Liver (tissue), 9 donors: ENCODE measurements around the gene C4orf36. TPM values are rescaled to one million over a fixed set of nuclear protein-coding genes. Genes with fewer than 3 reads are reported as not detected.

Experiments
- DNase-seq: peaks from one replicate; pipeline ENCODE4 v3.0.0-alpha.2; 2017; ENCODE audit warnings: low spot score
- H3K27ac ChIP-seq, 2 donors: one replicate each; pipeline ENCODE4 v1.7.0; 2013; ENCODE audit warnings: inconsistent platforms in 2 of 2, low read length in 2 of 2, control low read depth in 1 of 2, low read depth in 1 of 2, mild to moderate bottlenecking in 1 of 2
- H3K27me3 ChIP-seq, 4 donors: one replicate each; pipeline versions ENCODE4 v1.6.1 to v1.7.0; 2013; ENCODE audit warnings: low read length in 3 of 4, inconsistent platforms in 1 of 4, mild to moderate bottlenecking in 1 of 4, moderate library complexity in 1 of 4; ENCODE audit not compliant: control insufficient read depth in 4 of 4, insufficient read depth in 4 of 4
- H3K36me3 ChIP-seq, 4 donors: one replicate each; pipeline versions ENCODE4 v1.6.1 to v1.7.0; 2013; ENCODE audit warnings: low read length in 3 of 4, mild to moderate bottlenecking in 3 of 4, low read depth in 1 of 4, moderate library complexity in 1 of 4; ENCODE audit not compliant: control insufficient read depth in 4 of 4, insufficient read depth in 3 of 4
- H3K4me1 ChIP-seq, 4 donors: one replicate each; pipeline versions ENCODE4 v1.6.1 to v1.7.0; 2013; ENCODE audit warnings: low read length in 3 of 4, mild to moderate bottlenecking in 3 of 4, moderate library complexity in 1 of 4; ENCODE audit not compliant: control insufficient read depth in 4 of 4, insufficient read depth in 4 of 4
- H3K4me3 ChIP-seq, 3 donors: one replicate each; pipeline versions ENCODE4 v1.6.1 to v1.7.0; 2013; ENCODE audit warnings: low read length in 3 of 3, control low read depth in 1 of 3, low read depth in 1 of 3, mild to moderate bottlenecking in 1 of 3
- H3K9ac ChIP-seq, 2 donors: one replicate each; pipeline ENCODE4 v1.7.0; 2013; ENCODE audit warnings: low read length in 2 of 2, mild to moderate bottlenecking in 2 of 2, moderate library complexity in 2 of 2, control low read depth in 1 of 2, low read depth in 1 of 2
- H3K9me3 ChIP-seq, 4 donors: one replicate each; pipeline versions ENCODE4 v1.6.1 to v1.7.0; 2013; ENCODE audit warnings: low read length in 3 of 4; ENCODE audit not compliant: control insufficient read depth in 4 of 4
- EGR1 ChIP-seq, 2 donors: IDR thresholded peaks; 2 replicates each; pipeline ENCODE4 v1.6.1; 2016 to 2018; ENCODE audit warnings: antibody characterized with exemption in 2 of 2, low read depth in 2 of 2
- GABPA ChIP-seq, 2 donors: IDR thresholded peaks in 1 of 2; conservative IDR thresholded peaks in 1 of 2; 2 replicates each; pipeline ENCODE4 v1.6.1; 2016; ENCODE audit warnings: antibody characterized with exemption in 2 of 2, mild to moderate bottlenecking in 1 of 2, moderate library complexity in 1 of 2
- JUND ChIP-seq, 2 donors: IDR thresholded peaks; 2 replicates each; pipeline ENCODE4 v1.6.1; 2016; ENCODE audit warnings: antibody characterized with exemption in 2 of 2
- NR2F2 ChIP-seq: IDR thresholded peaks from 2 replicates; pipeline ENCODE4 v1.6.1; 2016; ENCODE audit warnings: antibody characterized with exemption
- RAD21 ChIP-seq, 2 donors: IDR thresholded peaks; 2 replicates each; pipeline ENCODE4 v1.6.1; 2016; ENCODE audit warnings: antibody characterized with exemption in 2 of 2, mild to moderate bottlenecking in 2 of 2
- RXRA ChIP-seq, 2 donors: IDR thresholded peaks; 2 replicates each; pipeline ENCODE4 v1.6.1; 2017 to 2018; ENCODE audit warnings: antibody characterized with exemption in 2 of 2, mild to moderate bottlenecking in 1 of 2
- SP1 ChIP-seq: IDR thresholded peaks from 2 replicates; pipeline ENCODE4 v1.6.1; 2018; ENCODE audit warnings: antibody characterized with exemption, mild to moderate bottlenecking
- TAF1 ChIP-seq: conservative IDR thresholded peaks from 2 replicates; pipeline ENCODE4 v1.6.1; 2016; ENCODE audit warnings: antibody characterized with exemption, mild to moderate bottlenecking
- YY1 ChIP-seq: IDR thresholded peaks from 2 replicates; pipeline ENCODE4 v1.6.1; 2016; ENCODE audit warnings: antibody characterized with exemption, mild to moderate bottlenecking
- WGBS: extraction: QIAGEN DNeasy Blood & Tissue Kit; methylation state at CpG from one replicate; pipeline ENCODE4 v1.1.7; 2013; 5-methylcytosine and 5-hydroxymethylcytosine counted together
- polyA plus RNA-seq, 2 donors: library from polyadenylated mRNA; stranded (reverse) in 1 of 2; unstranded in 1 of 2; fragments of 200-250 nt in 1 of 2; fragments of >200 nt in 1 of 2; fragmentation: Nextera tagmentation in 1 of 2; extraction: Ambion mirVana in 1 of 2; gene quantifications; one replicate each; pipeline versions ENCODE4 v1.2.1 to v1.2.3, GENCODE V29; 2013 to 2015
- total RNA-seq, 2 donors: library from RNA; depleted of rRNA; stranded (reverse); fragments of >200 nt; gene quantifications; one replicate each; pipeline ENCODE4 v1.2.3, GENCODE V29; 2014
- TF ChIP-seq, protein P1 (sequence below): IDR thresholded peaks from 2 replicates; pipeline ENCODE4 v1.6.1; 2016; ENCODE audit warnings: antibody characterized with exemption, mild to moderate bottlenecking
- TF ChIP-seq, protein P2 (sequence below): IDR thresholded peaks from 2 replicates; pipeline ENCODE4 v1.6.1; 2016; ENCODE audit warnings: antibody characterized with exemption
- TF ChIP-seq, protein P3 (sequence below): IDR thresholded peaks from 2 replicates; pipeline ENCODE4 v1.6.1; 2016; ENCODE audit warnings: antibody characterized with exemption
- donor health status: healthy.
- donor health status: healthy.
- donor health status: healthy.
- donor health status: healthy.
- donor health status: healthy.

Gene C4orf36
- total and polyA plus RNA-seq, 4 donors, result 0.09 TPM; not detected in 3

DNA sequence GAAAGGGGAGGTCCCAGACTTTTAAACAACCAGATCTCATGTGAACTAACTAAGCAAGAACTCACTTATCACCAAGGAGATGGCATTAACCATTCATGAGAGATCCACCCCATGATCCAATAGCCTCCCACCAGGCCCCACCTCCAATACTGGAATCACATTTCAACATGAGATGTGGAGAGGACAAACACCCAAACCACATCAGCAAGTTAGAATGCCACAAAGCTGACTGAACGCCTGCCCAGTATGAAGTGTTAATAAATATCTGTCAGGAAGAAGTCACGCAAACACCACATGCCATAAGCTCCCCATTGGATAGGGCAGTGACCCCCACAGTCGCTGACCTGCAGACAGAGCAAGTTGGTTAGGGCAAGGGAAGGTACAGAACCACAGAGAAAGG lies 57.3 kb downstream of the C4orf36 start:
- Histone ChIP-seq H3K36me3 (peaks cover 0 to 2% (median 0%) of the 10 kb centered on the region in 4 donors), H3K4me3 (no peak overlapping the region), H3K4me1 (no peaks in the 10 kb centered on the region), H3K27me3 (no peaks in the 10 kb centered on the region), H3K9ac (no peak overlapping the region), H3K9me3 (no peaks in the 10 kb centered on the region), H3K27ac (no peak overlapping the region)
- DNase-seq, result no peak
- TF ChIP-seq, protein P1, sequence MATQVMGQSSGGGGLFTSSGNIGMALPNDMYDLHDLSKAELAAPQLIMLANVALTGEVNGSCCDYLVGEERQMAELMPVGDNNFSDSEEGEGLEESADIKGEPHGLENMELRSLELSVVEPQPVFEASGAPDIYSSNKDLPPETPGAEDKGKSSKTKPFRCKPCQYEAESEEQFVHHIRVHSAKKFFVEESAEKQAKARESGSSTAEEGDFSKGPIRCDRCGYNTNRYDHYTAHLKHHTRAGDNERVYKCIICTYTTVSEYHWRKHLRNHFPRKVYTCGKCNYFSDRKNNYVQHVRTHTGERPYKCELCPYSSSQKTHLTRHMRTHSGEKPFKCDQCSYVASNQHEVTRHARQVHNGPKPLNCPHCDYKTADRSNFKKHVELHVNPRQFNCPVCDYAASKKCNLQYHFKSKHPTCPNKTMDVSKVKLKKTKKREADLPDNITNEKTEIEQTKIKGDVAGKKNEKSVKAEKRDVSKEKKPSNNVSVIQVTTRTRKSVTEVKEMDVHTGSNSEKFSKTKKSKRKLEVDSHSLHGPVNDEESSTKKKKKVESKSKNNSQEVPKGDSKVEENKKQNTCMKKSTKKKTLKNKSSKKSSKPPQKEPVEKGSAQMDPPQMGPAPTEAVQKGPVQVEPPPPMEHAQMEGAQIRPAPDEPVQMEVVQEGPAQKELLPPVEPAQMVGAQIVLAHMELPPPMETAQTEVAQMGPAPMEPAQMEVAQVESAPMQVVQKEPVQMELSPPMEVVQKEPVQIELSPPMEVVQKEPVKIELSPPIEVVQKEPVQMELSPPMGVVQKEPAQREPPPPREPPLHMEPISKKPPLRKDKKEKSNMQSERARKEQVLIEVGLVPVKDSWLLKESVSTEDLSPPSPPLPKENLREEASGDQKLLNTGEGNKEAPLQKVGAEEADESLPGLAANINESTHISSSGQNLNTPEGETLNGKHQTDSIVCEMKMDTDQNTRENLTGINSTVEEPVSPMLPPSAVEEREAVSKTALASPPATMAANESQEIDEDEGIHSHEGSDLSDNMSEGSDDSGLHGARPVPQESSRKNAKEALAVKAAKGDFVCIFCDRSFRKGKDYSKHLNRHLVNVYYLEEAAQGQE, result no peak
- TF ChIP-seq TAF1 (no peak), GABPA (IDR thresholded peaks at IDR 0.05 in 1 of 2, conservative IDR thresholded peaks at IDR 0.05 in 1 of 2) (no peak), RXRA (IDR thresholded peaks at IDR 0.05) (no peak), NR2F2 (no peak), YY1 (no peak), JUND (IDR thresholded peaks at IDR 0.05) (no peak), EGR1 (IDR thresholded peaks at IDR 0.05; ENCODE audit: low read depth in 2 of 2) (no peak), RAD21 (IDR thresholded peaks at IDR 0.05) (no peak)
- TF ChIP-seq, protein P2, sequence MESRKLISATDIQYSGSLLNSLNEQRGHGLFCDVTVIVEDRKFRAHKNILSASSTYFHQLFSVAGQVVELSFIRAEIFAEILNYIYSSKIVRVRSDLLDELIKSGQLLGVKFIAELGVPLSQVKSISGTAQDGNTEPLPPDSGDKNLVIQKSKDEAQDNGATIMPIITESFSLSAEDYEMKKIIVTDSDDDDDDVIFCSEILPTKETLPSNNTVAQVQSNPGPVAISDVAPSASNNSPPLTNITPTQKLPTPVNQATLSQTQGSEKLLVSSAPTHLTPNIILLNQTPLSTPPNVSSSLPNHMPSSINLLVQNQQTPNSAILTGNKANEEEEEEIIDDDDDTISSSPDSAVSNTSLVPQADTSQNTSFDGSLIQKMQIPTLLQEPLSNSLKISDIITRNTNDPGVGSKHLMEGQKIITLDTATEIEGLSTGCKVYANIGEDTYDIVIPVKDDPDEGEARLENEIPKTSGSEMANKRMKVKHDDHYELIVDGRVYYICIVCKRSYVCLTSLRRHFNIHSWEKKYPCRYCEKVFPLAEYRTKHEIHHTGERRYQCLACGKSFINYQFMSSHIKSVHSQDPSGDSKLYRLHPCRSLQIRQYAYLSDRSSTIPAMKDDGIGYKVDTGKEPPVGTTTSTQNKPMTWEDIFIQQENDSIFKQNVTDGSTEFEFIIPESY, result no peak
- TF ChIP-seq, protein P3, sequence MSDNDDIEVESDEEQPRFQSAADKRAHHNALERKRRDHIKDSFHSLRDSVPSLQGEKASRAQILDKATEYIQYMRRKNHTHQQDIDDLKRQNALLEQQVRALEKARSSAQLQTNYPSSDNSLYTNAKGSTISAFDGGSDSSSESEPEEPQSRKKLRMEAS, result no peak
- WGBS, result 87% methylated on average over 3 of the region's 3 CpGs

DNA sequence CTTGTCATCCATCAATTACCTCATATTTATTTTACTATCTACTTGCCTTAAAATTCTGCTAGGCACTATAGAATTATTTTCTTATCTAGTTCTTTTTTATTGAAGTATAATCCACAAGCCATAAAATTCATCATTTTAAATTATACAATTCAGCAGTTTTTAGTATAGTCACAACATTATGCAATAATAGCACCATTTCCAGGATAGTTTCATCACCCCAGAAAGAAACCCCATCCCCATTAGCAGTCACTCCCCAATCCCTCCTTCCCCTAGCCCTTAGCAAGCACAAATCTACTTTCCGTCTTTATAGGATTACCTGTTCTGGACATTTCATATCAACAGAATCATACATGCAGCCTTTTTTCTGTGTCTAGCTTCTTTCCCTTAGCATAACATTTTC lies 58.6 kb downstream of the C4orf36 start:
- H3K27ac ChIP-seq, result no peak overlapping the region
- no peaks in the 10 kb centered on the region for H3K9me3 ChIP-seq
- no peaks in the 10 kb centered on the region for H3K4me1 ChIP-seq
- no peak overlapping the region for H3K9ac ChIP-seq
- no peak for TF ChIP-seq SP1
- H3K27me3 ChIP-seq, result no peaks in the 10 kb centered on the region
- DNase-seq, result no peak
- WGBS, result 95% methylated on average over 1 of the region's 1 CpG
- H3K36me3 ChIP-seq, result peaks cover 0 to 2% (median 0%) of the 10 kb centered on the region in 4 donors
- H3K4me3 ChIP-seq, result no peak overlapping the region
